Osteocyte (in vitro differentiated cells): ENCODE data around the gene YARS1. TPM values are rescaled to one million over a fixed set of nuclear protein-coding genes. Genes with fewer than 3 reads are reported as not detected.

Experiments used
- DNase-seq: peaks from one replicate; pipeline ENCODE4 v3.0.0; 2021; ENCODE audit warnings: mixed read lengths; ENCODE audit not compliant: unreplicated experiment; ENCODE audit errors: extremely low spot score
- H3K27ac Mint-ChIP-seq: one replicate; pipeline ENCODE4 v1.8.0; 2021; ENCODE audit warnings: mild to moderate bottlenecking, mixed read lengths; ENCODE audit not compliant: unreplicated experiment
- H3K27me3 Mint-ChIP-seq: one replicate; pipeline ENCODE4 v1.8.0; 2021; ENCODE audit warnings: mixed read lengths; ENCODE audit not compliant: unreplicated experiment
- H3K36me3 Mint-ChIP-seq: one replicate; pipeline ENCODE4 v1.8.0; 2021; ENCODE audit warnings: mixed read lengths; ENCODE audit not compliant: unreplicated experiment
- H3K4me1 Mint-ChIP-seq: one replicate; pipeline ENCODE4 v1.8.0; 2021; ENCODE audit warnings: mixed read lengths; ENCODE audit not compliant: unreplicated experiment
- H3K4me3 Mint-ChIP-seq: one replicate; pipeline ENCODE4 v1.8.0; 2021; ENCODE audit warnings: mild to moderate bottlenecking, moderate library complexity, mixed read lengths; ENCODE audit not compliant: unreplicated experiment
- H3K9me3 Mint-ChIP-seq: one replicate; pipeline ENCODE4 v1.8.0; 2021; ENCODE audit warnings: mixed read lengths; ENCODE audit not compliant: unreplicated experiment
- total RNA-seq: library from RNA; stranded (reverse); gene quantifications from 2 replicates; pipeline ENCODE4 v1.2.1, GENCODE V29; 2021
- TF ChIP-seq, protein P1 (sequence below): fragments of 200-600 bp; sonication (generic); IDR thresholded peaks from 2 replicates; pipeline ENCODE4 v1.5.0; 2021; ENCODE audit warnings: antibody characterized with exemption, mild to moderate bottlenecking, moderate library complexity

YARS1 gene
- total RNA-seq, 1 donor from 2014 or later: 177 TPM

DNA sequence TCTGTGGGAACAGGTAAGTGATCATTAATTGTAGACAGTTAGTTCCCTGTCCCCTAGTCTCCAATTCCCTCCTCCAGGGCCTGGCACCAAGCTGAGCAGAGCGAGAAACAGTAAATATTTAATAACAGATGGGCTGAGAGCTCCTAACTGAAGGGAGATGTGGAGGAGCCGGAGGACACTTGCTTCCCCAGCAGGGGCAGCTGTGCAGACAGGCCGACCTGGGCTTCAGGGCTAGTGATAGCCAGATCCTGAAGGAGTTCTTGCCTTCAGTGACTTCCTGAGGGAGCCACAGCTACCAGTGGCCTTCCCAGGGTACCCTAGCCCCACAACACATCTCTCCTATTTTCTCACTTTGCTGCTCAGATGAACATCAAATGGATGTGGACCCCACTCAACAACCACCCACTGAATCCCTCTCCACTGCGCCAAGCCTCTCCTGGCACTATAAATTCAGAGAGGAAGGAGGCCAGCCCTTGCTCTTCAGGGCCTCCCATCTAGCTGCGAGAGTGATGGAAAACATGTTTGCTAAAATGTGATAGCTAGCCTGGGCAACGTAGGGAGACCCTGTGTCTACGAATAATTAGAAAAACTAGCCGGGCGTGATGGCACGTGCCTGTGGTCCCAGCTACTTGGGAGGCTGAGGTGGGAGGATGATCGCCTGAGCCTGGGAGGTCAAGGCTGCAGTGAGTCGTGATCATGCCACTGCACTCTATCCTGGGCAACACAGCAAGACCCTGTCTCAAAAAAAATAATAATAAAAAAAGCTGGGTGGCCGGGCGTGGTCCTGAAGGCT is 87.7 kb downstream of the YARS1 start:
- Mint-ChIP-seq H3K9me3 (no peaks in the 10 kb centered on the region), H3K27me3 (no peaks in the 10 kb centered on the region), H3K4me3 (no peak overlapping the region), H3K27ac (no peak overlapping the region), H3K4me1 (peaks cover 31% of the 10 kb centered on the region), H3K36me3 (no peaks in the 10 kb centered on the region)
- TF ChIP-seq, protein P1, sequence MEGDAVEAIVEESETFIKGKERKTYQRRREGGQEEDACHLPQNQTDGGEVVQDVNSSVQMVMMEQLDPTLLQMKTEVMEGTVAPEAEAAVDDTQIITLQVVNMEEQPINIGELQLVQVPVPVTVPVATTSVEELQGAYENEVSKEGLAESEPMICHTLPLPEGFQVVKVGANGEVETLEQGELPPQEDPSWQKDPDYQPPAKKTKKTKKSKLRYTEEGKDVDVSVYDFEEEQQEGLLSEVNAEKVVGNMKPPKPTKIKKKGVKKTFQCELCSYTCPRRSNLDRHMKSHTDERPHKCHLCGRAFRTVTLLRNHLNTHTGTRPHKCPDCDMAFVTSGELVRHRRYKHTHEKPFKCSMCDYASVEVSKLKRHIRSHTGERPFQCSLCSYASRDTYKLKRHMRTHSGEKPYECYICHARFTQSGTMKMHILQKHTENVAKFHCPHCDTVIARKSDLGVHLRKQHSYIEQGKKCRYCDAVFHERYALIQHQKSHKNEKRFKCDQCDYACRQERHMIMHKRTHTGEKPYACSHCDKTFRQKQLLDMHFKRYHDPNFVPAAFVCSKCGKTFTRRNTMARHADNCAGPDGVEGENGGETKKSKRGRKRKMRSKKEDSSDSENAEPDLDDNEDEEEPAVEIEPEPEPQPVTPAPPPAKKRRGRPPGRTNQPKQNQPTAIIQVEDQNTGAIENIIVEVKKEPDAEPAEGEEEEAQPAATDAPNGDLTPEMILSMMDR: no peak
- no peak for DNase-seq

DNA sequence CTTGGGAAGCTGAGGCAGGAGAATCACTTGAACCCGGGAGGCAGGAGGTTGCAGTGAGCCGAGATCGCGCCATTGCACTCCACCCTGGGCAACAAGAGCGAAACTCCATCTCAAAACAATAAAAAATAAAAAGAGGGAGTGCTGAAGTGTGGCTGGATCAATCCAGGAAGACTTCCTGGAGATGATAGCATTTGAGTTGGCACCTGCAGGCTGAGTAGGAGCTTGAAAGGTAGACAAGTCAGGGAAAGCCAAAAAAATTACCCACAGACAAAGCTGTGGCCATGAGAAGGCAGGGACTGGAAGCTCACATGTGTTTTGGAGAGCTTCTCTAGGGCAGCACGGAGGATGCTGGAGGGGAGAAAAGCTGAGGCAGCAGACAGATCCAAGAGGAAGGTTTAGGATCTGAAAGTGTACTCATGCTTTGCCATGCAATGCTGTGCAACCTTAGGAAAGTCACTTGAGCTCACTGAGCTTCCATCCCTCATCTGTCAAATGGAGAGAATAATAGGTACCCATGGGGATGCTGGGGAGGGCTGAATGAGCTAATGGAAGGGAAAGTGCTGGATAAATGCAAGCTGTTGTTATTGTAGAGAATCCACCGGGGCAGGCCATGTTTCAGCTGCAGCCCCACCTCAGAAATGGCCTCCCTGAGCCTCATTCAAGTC is 88.6 kb downstream of the YARS1 start:
- H3K27ac Mint-ChIP-seq: no peak overlapping the region
- DNase-seq: no peak
- H3K9me3 Mint-ChIP-seq: no peaks in the 10 kb centered on the region
- TF ChIP-seq, protein P1: no peak
- H3K4me3 Mint-ChIP-seq: no peak overlapping the region
- H3K36me3 Mint-ChIP-seq: no peaks in the 10 kb centered on the region
- no peaks in the 10 kb centered on the region for H3K27me3 Mint-ChIP-seq
- peaks cover 32% of the 10 kb centered on the region for H3K4me1 Mint-ChIP-seq

DNA sequence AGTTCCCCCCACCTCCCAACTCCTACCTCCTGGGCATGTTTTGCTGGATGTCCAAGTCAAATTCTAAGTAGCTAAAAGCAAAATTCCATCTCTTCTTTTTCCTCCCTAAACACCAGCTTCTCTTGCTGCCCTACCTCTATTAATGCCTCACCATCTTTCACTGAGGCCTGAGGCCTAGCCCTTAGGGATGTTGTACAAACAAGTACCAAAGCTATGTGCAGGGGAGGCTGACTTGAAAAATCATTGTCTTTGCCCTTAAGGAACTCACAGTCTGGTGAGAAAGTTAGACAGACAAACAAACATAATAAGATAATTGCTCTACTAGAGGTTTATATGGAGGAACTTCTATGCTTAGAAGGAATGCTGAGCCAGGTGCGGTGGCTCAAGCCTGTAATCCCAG is 89.3 kb downstream of the YARS1 start:
- TF ChIP-seq, protein P1: no peak
- Mint-ChIP-seq H3K4me1 (peaks cover 32% of the 10 kb centered on the region), H3K4me3 (no peak overlapping the region), H3K36me3 (no peaks in the 10 kb centered on the region), H3K9me3 (no peaks in the 10 kb centered on the region), H3K27me3 (no peaks in the 10 kb centered on the region), H3K27ac (peak overlapping the region; percentile 52)
- DNase-seq: no peak

DNA sequence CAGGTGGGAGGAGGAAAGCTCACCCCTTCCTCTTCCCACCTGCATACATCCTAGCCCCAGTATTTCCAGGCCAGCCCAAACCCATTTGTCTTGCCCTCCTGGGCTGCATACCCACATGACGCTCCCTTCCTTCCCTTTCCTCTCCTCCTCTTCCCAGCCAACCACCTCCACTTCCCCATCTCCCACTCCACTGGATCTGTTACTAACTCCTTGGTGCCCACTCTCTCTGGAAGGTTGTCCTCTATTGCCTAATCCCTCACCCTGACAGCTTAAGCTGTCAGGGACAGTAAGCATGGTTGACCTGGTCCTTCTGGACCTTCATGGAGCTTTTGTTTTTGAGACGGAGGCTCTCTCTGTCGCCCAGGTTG is 91.6 kb downstream of the YARS1 start:
- Mint-ChIP-seq H3K27me3 (no peaks in the 10 kb centered on the region), H3K4me1 (peaks cover 35% of the 10 kb centered on the region), H3K9me3 (no peaks in the 10 kb centered on the region), H3K27ac (peak overlapping the region; percentile 92), H3K36me3 (no peaks in the 10 kb centered on the region), H3K4me3 (no peak overlapping the region)
- TF ChIP-seq, protein P1: no peak
- no peak for DNase-seq

Other genes starting within 250 kb of the YARS1 start
- 33.2 and 37.0 TPM in 2 replicates for gene ZBTB8OS, start 166.8 kb downstream of the YARS1 start, total RNA-seq
- 244 and 254 TPM in 2 replicates for gene RBBP4, start 166.2 kb downstream of the YARS1 start, total RNA-seq
- 23.0 and 24.6 TPM in 2 replicates for gene SYNC, start 114.6 kb downstream of the YARS1 start, total RNA-seq
- 49.8 and 54.4 TPM in 2 replicates for gene S100PBP, start 295 bp upstream of the YARS1 start, total RNA-seq
- 2.0 and 3.2 TPM in 2 replicates for gene FNDC5, start 53.6 kb upstream of the YARS1 start, total RNA-seq
- not detected in 2 replicates for gene HPCA, start 69.1 kb upstream of the YARS1 start, total RNA-seq
- 7.3 and 9.8 TPM in 2 replicates for gene TMEM54, start 84.0 kb upstream of the YARS1 start, total RNA-seq
- gene RNF19B, start 147.5 kb upstream of the YARS1 start, total RNA-seq: 12.6 and 15.3 TPM in 2 replicates
- 93.0 and 94.6 TPM in 2 replicates for gene AK2, start 219.5 kb upstream of the YARS1 start, total RNA-seq